Adipocyte (in vitro differentiated cells): ENCODE data around the gene ZMIZ1.

Experiments used
- DNase-seq: peaks from one replicate; pipeline ENCODE4 v3.0.0-alpha.2; 2015; ENCODE audit warnings: low read depth
- H3K27me3 ChIP-seq: replicated peaks from 2 replicates; pipeline ENCODE4 v1.7.0; 2013; ENCODE audit warnings: mild to moderate bottlenecking, low read length, moderate library complexity; ENCODE audit not compliant: control insufficient read depth, insufficient read depth
- H3K36me3 ChIP-seq: 2 replicates; pipeline ENCODE4 v1.7.0; 2013; ENCODE audit warnings: low read length, mild to moderate bottlenecking, moderate library complexity; ENCODE audit not compliant: control insufficient read depth, insufficient read depth, severe bottlenecking
- H3K4me1 ChIP-seq: 2 replicates; pipeline ENCODE4 v1.7.0; 2013; ENCODE audit warnings: mild to moderate bottlenecking, low read length, moderate library complexity; ENCODE audit not compliant: control insufficient read depth, insufficient read depth
- H3K4me3 ChIP-seq: 2 replicates; pipeline ENCODE4 v1.7.0; 2013; ENCODE audit warnings: mild to moderate bottlenecking, low read length, moderate library complexity
- H3K9ac ChIP-seq: 2 replicates; pipeline ENCODE4 v1.7.0; 2013; ENCODE audit warnings: mild to moderate bottlenecking, low read length, moderate library complexity
- H3K9me3 ChIP-seq: 2 replicates; pipeline ENCODE4 v1.7.0; 2013; ENCODE audit warnings: mild to moderate bottlenecking, low read length, moderate library complexity; ENCODE audit not compliant: control insufficient read depth

The ZMIZ1 gene

GRCh38 chr10:79159141-79159651, 90.4 kb downstream of the ZMIZ1 start:
- no peak for DNase-seq
- Histone ChIP-seq H3K9ac (peak overlapping the region; percentile 80), H3K4me1 (peaks cover 92% of the 10 kb centered on the region), H3K36me3 (peaks cover 26% of the 10 kb centered on the region), H3K4me3 (peak overlapping the region; percentile 13), H3K9me3 (no peaks in the 10 kb centered on the region), H3K27me3 (no peaks in the 10 kb centered on the region)

DNA sequence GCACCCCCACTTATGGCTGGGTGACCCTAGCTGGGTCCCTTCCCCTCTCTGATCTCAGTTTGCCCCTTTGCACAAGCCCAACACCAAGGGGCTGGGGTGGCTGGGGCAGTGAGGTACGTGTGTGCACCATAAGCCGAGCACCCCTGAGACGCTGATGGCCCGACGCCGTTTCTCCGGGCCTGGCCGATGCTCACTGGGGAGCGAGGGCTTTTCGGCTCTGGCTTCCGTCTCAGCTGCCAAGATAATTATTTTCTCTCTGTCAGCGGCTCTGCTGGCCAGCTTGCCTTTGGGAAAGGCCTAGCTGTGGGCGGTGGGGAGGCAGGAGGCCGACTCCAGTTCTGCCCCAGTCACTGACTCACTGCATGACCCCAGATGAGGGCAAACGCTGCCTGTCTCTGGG, 91.0 kb downstream of the ZMIZ1 start:
- H3K36me3 ChIP-seq, result peaks cover 26% of the 10 kb centered on the region
- peaks cover 93% of the 10 kb centered on the region for H3K4me1 ChIP-seq
- H3K9me3 ChIP-seq, result no peaks in the 10 kb centered on the region

GRCh38 chr10:79160191-79160590, 91.4 kb downstream of the ZMIZ1 start:
- Histone ChIP-seq H3K4me3 (no peak overlapping the region), H3K9me3 (no peaks in the 10 kb centered on the region), H3K4me1 (peaks cover 93% of the 10 kb centered on the region), H3K9ac (peak overlapping the region; percentile 80), H3K27me3 (no peaks in the 10 kb centered on the region), H3K36me3 (peaks cover 22% of the 10 kb centered on the region)
- DNase-seq, result no peak

More for the DNA sequence above, 91.0 kb downstream of the ZMIZ1 start:
- H3K27me3 ChIP-seq, result no peaks in the 10 kb centered on the region
- H3K9ac ChIP-seq, result peak overlapping the region; percentile 80
- no peak for DNase-seq
- peak overlapping the region; percentile 13 for H3K4me3 ChIP-seq

DNA sequence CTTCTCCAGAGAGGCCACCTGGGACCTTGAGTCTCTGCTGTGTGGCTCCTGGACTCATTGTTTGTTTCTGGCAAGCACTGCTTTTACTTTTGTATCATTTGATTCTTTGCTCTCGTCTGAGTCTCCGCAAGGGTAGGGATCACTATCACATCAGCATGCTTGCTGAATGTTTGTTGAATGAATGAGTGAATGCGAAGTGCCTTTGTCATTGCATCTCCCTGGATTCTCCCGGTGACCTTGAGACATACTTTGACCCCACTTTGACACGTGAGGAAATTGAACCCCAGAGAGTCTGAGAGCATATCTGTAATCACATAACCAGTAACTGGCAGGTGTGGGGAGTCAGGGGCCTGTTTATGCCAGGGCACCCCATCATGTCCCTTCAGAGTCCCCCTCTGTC, 92.8 kb downstream of the ZMIZ1 start:
- H3K9ac ChIP-seq, result peak overlapping the region; percentile 16
- H3K4me3 ChIP-seq, result no peak overlapping the region
- no peaks in the 10 kb centered on the region for H3K27me3 ChIP-seq
- H3K9me3 ChIP-seq, result no peaks in the 10 kb centered on the region
- peaks cover 28% of the 10 kb centered on the region for H3K36me3 ChIP-seq
- no peak for DNase-seq
- H3K4me1 ChIP-seq, result peaks cover 94% of the 10 kb centered on the region

DNA sequence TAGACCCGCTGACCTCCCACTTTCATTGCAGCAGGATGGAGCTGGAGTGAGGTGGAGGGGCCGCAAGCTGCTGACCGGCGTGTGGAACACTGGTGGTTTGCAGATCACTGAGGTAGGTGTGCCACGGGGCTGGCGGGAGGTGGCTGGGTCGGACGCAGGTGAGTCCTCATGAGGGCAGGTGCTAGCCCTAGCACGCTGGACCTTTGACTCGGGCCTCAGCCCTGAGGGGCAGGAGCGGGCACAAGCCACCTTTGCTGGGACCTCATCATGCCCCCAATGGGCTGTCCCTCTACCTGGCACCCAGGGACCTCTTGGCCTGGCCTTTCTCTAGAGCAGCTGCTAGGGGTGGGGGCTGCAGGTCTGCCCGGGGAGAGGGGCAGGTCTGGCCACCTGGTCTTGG, 93.3 kb downstream of the ZMIZ1 start:
- Histone ChIP-seq H3K4me1 (peaks cover 89% of the 10 kb centered on the region), H3K4me3 (no peak overlapping the region)

GRCh38 chr10:79162861-79163665, 94.3 kb downstream of the ZMIZ1 start:
- peak overlapping the region; percentile 21 for H3K9ac ChIP-seq
- no peak overlapping the region for H3K4me3 ChIP-seq
- peaks cover 43% of the 10 kb centered on the region for H3K36me3 ChIP-seq
- peaks cover 79% of the 10 kb centered on the region for H3K4me1 ChIP-seq
- no peaks in the 10 kb centered on the region for H3K9me3 ChIP-seq
- DNase-seq, result no peak
- no peaks in the 10 kb centered on the region for H3K27me3 ChIP-seq

More for the DNA sequence above, 93.3 kb downstream of the ZMIZ1 start:
- no peak for DNase-seq
- Histone ChIP-seq H3K9me3 (no peaks in the 10 kb centered on the region), H3K9ac (peak overlapping the region; percentile 16), H3K36me3 (peaks cover 32% of the 10 kb centered on the region), H3K27me3 (no peaks in the 10 kb centered on the region)

DNA sequence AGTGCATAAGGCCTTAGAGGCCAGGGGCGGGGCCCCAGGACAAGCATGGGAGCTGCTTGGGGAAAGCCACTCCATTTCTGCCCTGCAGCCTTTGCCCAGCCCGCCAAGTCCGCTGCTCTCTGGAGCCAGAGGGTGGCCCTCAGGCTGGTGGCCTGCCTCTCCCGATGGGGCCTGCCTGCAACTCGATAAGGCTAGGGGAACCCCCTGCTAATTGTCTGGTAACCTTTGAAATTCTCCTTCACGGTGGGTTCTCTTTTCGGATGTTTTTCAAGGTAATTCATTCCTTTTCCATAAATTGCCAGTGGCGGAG, 94.9 kb downstream of the ZMIZ1 start:
- H3K27me3 ChIP-seq, result no peaks in the 10 kb centered on the region
- H3K4me3 ChIP-seq, result no peak overlapping the region
- H3K4me1 ChIP-seq, result peaks cover 73% of the 10 kb centered on the region
- H3K9me3 ChIP-seq, result no peaks in the 10 kb centered on the region
- H3K36me3 ChIP-seq, result peaks cover 48% of the 10 kb centered on the region
- peak overlapping the region; percentile 21 for H3K9ac ChIP-seq
- DNase-seq, result no peak

DNA sequence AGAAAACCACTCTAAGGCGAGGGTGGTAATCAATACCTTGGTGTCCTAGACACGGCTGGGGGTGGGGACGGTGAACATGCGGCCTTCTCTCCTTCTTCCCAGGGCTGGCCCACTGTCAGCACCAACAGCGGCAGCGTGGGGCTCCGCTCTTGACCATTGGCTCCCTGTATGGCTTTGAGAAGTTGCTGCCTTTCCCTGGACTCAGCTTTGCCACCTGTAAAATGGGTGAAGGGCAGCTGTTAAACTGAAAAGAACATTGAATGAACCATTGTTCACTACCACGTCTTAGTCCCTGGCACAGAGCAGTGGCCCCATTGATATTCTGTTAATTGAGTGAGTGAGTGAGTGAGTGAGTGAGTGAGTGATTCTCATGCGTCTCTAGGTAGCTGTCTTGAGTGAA, 95.3 kb downstream of the ZMIZ1 start:
- Histone ChIP-seq H3K9me3 (no peaks in the 10 kb centered on the region), H3K4me1 (peaks cover 69% of the 10 kb centered on the region), H3K4me3 (no peak overlapping the region), H3K36me3 (peaks cover 53% of the 10 kb centered on the region), H3K9ac (no peak overlapping the region), H3K27me3 (no peaks in the 10 kb centered on the region)
- no peak for DNase-seq

GRCh38 chr10:79165070-79165778, 96.5 kb downstream of the ZMIZ1 start:
- H3K9ac ChIP-seq, result peak overlapping the region; percentile 67
- peaks cover 59% of the 10 kb centered on the region for H3K4me1 ChIP-seq
- DNase-seq, result no peak
- peaks cover 64% of the 10 kb centered on the region for H3K36me3 ChIP-seq
- no peaks in the 10 kb centered on the region for H3K9me3 ChIP-seq
- no peaks in the 10 kb centered on the region for H3K27me3 ChIP-seq
- H3K4me3 ChIP-seq, result no peak overlapping the region

- no peak for DNase-seq
- Histone ChIP-seq H3K4me1 (peaks cover 48% of the 10 kb centered on the region), H3K4me3 (no peak overlapping the region), H3K9me3 (no peaks in the 10 kb centered on the region), H3K9ac (peak overlapping the region; percentile 67), H3K36me3 (peaks cover 70% of the 10 kb centered on the region), H3K27me3 (no peaks in the 10 kb centered on the region)
Measured at GRCh38 chr10:79166312-79166721, 97.6 kb downstream of the ZMIZ1 start.

DNA sequence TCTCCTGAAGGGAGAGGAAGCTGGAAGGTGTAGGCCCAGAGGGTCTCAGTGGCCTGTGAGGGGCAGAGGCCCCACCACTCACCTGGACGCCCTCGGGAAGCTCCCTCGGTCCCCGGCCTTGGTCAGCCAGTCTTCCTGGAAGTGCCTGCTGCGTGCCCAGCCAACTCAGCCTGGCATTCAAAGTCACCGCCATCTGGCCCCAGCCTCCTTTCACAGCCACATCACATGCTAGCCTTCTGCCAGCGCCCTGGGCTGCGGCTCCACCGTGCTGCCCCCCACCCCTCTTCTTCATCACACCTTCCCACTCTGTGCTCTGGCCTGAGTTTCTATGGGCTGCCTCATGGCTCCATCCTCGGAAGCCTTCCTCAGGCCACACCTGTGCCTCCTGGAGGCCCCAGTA, 98.0 kb downstream of the ZMIZ1 start:
- Histone ChIP-seq H3K27me3 (no peaks in the 10 kb centered on the region), H3K4me1 (peaks cover 43% of the 10 kb centered on the region), H3K4me3 (no peak overlapping the region), H3K9ac (no peak overlapping the region), H3K9me3 (no peaks in the 10 kb centered on the region), H3K36me3 (peaks cover 73% of the 10 kb centered on the region)
- DNase-seq, result no peak
